ENCODE data around the gene CNOT2.
"Not testable (repeated sequence)": the region's sequence is repeated elsewhere in the genome, so short reads cannot be mapped to it uniquely, and the experiment has no call there.

CNOT2 gene

DNA sequence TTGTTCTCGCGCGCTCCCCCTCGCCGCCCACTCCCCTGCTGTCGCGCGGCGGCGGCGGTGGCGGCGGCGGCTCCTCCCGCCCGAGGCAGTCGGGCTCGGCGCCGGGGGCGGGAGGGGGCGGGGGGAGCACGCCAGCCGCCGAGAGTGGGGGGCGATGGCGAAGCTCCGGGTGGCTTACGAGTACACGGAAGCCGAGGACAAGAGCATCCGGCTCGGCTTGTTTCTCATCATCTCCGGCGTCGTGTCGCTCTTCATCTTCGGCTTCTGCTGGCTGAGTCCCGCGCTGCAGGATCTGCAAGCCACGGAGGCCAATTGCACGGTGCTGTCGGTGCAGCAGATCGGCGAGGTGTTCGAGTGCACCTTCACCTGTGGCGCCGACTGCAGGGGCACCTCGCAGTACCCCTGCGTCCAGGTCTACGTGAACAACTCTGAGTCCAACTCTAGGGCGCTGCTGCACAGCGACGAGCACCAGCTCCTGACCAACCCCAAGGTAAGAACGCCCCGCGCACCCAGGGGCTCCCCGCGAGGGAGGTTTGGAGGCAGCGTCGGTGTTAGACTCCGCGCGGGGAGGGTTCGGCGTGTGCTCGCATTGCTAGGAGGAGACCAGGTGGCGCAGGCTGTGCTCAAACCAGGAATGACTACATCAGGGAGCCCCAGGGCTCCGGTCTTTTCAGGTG is 123.5 kb downstream of the CNOT2 start:
- no peak for DNase-seq

GRCh38 chr12:70367258-70368141 is 124.3 kb downstream of the CNOT2 start:
- DNase-seq = no peak

- no peak for DNase-seq
Measured at GRCh38 chr12:70372881-70373280, 129.6 kb downstream of the CNOT2 start.

DNA sequence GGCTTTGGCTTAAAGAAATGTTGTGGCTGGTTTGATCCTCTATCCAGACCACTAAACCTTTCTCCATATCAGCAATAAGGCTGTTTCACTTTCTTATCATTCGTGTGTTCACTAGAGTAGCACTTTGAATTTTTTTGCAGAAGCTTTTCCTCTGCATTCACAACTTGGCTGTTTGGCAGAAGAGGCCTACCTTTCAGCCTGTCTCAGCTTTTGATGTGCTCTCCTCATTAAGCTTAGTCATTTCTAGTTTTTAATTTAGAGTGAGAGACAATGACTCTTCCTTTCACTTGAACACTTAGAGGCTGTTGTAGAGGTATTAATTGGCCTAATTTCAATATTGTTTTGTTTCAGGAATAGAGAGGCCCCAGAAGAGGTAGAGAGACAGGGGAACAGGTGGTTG is 136.6 kb downstream of the CNOT2 start:
- DNase-seq = no peak

DNA sequence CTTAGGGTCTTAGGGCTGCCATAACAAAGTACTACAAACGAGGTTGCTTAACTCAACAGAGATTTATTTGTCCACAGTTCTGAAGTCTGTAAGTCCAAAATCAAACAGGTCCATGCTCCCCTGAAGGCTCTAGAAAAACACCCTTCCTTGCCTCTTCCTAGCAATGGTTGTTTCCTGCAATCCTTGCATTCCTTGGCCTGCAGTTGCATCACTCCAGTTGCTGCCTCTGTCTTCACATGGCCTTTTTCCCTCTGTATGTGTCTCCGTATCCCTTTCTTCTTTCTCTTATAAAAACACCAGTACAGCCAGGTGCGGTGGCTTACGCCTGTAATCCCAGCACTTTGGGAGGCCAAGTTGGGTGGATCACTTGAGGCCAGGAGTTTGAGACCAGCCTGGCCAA is 140.3 kb downstream of the CNOT2 start:
- DNase-seq = no peak

GRCh38 chr12:70383886-70384285 is 140.7 kb downstream of the CNOT2 start:
- no peak for DNase-seq

- DNase-seq = no peak
Measured at GRCh38 chr12:70386771-70387170, 143.5 kb downstream of the CNOT2 start.

- DNase-seq = no peak
Measured at GRCh38 chr12:70389678-70390077, 146.4 kb downstream of the CNOT2 start.

DNA sequence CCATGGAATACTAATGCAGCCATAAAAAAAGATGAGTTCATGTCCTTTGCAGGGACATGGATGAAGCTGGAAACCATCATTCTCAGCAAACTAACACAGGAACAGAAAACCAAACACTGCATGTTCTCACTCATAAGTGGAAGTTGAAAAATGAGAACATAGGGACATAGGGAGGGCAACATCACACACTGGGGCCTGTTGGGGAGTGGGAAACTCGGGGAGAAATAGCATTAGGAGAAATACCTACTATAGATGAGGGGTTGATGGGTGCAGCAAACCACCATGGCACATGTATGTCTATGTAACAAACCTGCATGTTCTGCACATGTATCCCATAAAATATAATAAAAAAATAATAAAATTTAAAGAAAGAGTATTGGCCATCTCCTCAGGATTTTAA is 149.4 kb downstream of the CNOT2 start:
- DNase-seq = not testable (repeated sequence)

DNA sequence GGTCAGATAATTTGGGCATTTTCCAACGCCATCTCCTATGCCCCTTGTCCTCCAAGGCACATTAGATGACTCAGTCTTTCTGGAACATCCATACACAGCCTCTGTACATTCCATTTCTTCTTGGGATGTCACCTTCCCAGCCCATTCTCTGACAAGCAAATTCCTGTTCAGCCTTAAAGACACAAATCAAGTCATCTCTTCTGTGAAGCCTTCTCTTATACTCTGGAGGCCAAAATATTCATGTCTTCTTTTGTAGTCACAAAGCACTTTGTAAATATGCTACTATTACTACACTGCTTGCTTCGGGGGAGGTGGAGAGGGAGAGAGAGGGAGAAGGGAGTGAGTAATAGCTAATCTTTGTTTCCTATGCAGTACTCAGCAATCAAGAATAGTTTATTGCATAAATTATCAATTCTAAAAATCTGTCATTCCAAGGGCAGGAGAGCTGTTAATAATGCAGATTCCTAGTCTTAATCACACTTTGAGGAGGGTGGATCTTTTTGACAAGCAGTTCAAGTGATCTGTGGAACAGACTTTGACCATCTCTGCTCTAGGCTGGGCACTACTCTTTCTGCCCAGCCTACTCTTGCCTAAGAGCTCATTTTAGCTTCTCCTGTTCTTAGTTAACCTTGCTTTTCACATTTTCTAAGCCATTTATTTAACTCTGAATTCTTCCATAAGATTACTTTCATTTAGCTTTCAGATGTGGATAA is 150.7 kb downstream of the CNOT2 start:
- DNase-seq = no peak

- DNase-seq = no peak
Measured at GRCh38 chr12:70398002-70398401, 154.8 kb downstream of the CNOT2 start.

- no peak for DNase-seq
Measured at GRCh38 chr12:70398862-70399261, 155.6 kb downstream of the CNOT2 start.

GRCh38 chr12:70399311-70399710 is 156.1 kb downstream of the CNOT2 start:
- no peak for DNase-seq

GRCh38 chr12:70400124-70400523 is 156.9 kb downstream of the CNOT2 start:
- DNase-seq = no peak

DNA sequence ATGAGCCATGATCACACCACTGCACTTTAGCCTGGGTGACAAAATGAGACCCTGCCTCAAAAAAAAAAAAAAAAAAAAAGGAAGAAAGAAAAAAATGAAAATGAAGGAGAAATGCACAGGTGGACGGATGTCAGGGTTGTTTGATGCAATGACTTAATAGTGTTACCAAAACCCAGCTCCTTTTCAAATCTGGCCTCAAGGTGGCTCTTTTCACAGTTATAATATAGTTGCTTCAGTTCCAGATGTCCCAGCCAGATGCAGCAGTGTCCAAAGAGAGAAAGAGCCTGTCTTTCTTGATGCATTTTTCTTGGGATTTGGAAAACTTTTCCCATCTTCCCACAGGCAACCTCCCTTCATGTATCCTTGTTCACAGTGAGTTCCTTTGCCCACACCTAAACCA is 159.4 kb downstream of the CNOT2 start:
- no peak for DNase-seq

DNA sequence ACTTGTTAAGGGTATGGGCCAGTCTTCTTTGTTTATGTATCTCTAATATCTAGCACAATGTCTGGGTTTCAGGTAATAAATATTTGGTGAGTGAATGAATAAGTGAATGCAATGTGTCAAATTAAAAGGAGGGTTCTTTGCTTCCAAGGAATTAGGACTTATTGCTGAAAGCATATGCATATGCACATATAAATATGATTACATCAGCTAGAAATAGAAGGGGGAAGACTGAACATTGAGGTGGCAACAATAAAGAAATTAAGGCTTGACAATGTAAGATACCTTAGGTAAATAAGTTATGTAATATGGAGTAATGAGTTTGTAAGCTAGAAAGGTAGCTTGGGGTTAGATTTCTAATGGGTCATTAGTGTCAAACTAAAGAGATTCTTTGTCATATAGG is 160.6 kb downstream of the CNOT2 start:
- no peak for DNase-seq

All from DMS79 (cell line).